Lower leg skin (tissue), 3 donors: Measurements from ENCODE around the gene SLC19A3.

Experiments used
- POLR2A ChIP-seq, 2 donors: fragments of 450-650 bp; IDR thresholded peaks; one replicate each; pipeline ENCODE4 v1.6.1; 2016 to 2017; ENCODE audit warnings: antibody characterized with exemption in 2 of 2, mild to moderate bottlenecking in 1 of 2, moderate library complexity in 1 of 2
- TF ChIP-seq, protein P1 (sequence below), 3 donors: fragments of 450-650 bp; IDR thresholded peaks; one replicate each; pipeline ENCODE4 v1.5.1; 2016; ENCODE audit warnings: antibody characterized with exemption in 3 of 3, mild to moderate bottlenecking in 3 of 3, moderate library complexity in 2 of 3

DNA sequence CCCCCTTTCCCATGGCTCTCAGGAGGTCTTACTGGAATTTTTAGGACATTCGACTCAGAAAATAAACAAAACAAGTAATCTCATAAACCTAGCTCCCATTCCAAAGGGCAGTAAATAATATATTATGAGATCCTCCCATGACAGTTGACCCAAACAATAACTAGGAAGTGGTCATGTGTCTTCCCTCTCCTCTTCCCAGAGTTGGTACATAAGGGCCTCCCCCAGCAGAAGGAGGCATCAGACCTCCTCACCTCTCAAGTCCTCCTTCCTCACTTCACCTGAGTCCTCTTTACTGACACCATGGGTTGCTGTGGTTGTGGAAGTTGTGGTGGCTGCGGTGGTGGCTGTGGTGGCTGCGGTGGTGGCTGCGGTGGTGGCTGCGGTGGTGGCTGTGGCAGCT, 10.2 kb upstream of the SLC19A3 start, which contains the start of gene SCYGR7:
- TF ChIP-seq, protein P1, sequence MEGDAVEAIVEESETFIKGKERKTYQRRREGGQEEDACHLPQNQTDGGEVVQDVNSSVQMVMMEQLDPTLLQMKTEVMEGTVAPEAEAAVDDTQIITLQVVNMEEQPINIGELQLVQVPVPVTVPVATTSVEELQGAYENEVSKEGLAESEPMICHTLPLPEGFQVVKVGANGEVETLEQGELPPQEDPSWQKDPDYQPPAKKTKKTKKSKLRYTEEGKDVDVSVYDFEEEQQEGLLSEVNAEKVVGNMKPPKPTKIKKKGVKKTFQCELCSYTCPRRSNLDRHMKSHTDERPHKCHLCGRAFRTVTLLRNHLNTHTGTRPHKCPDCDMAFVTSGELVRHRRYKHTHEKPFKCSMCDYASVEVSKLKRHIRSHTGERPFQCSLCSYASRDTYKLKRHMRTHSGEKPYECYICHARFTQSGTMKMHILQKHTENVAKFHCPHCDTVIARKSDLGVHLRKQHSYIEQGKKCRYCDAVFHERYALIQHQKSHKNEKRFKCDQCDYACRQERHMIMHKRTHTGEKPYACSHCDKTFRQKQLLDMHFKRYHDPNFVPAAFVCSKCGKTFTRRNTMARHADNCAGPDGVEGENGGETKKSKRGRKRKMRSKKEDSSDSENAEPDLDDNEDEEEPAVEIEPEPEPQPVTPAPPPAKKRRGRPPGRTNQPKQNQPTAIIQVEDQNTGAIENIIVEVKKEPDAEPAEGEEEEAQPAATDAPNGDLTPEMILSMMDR (IDR thresholded peaks at IDR 0.05), result no peak
- no peak for TF ChIP-seq POLR2A (IDR thresholded peaks at IDR 0.05)
